IMR-90 (cell line): Measurements from ENCODE around the gene DNM1. TPM values are rescaled to one million over a fixed set of nuclear protein-coding genes. Genes with fewer than 3 reads are reported as not detected.

ENCODE experiments used
- ATAC-seq: fragments of 200-7000 bp; cut with Tn5 transposase; 2 replicates; pipeline ENCODE4 v1.9.1; 2020; ENCODE audit warnings: low read depth, mild to moderate bottlenecking, moderate library complexity
- BruUV-seq: library from RNA; stranded (reverse); fragments of 400-500 nt; replicated peaks from 2 replicates; lab custom pipeline; 2021; lab: Mats Ljungman, UMichigan
- CTCF ChIA-PET: fragments of 300-600 bp; formaldehyde crosslinking; extraction: SDS; loops from one replicate; lab custom pipeline; 2021; ENCODE audit warnings: antibody characterized with exemption; lab: Yijun Ruan, JAX
- POLR2A ChIA-PET: fragments of 300-600 bp; sonication (Branson Sonifier 250); formaldehyde crosslinking; loops from one replicate; lab custom pipeline; 2022; ENCODE audit warnings: antibody characterized with exemption; ENCODE audit not compliant: unreplicated experiment; lab: Charles Lee
- DNase-seq: peaks from one replicate; pipeline ENCODE4 v3.0.0; 2013
- H2AFZ ChIP-seq: replicated peaks from 2 replicates; pipeline ENCODE3; 2013; ENCODE audit warnings: low read length, mild to moderate bottlenecking; ENCODE audit not compliant: poor library complexity
- H2AK5ac ChIP-seq: 2 replicates; pipeline ENCODE4 v1.6.1; 2013; ENCODE audit warnings: low read depth, low read length, inconsistent platforms
- H2AK9ac ChIP-seq: replicated peaks from 2 replicates; pipeline ENCODE3; 2013; ENCODE audit warnings: mild to moderate bottlenecking, low read depth, low read length, moderate library complexity; ENCODE audit not compliant: poor library complexity
- H2BK120ac ChIP-seq: 2 replicates; pipeline ENCODE4 v1.6.1; 2013; ENCODE audit warnings: low read depth, low read length, inconsistent platforms
- H2BK15ac ChIP-seq: 3 replicates; pipeline ENCODE4 v1.6.1; 2013; ENCODE audit warnings: low read depth, low read length, inconsistent platforms
- H2BK20ac ChIP-seq: 2 replicates; pipeline ENCODE4 v1.6.1; 2013; ENCODE audit warnings: low read depth, mild to moderate bottlenecking, inconsistent platforms, low read length, moderate library complexity
- H2BK5ac ChIP-seq: 2 replicates; pipeline ENCODE4 v1.6.1; 2013; ENCODE audit warnings: mild to moderate bottlenecking, low read depth, low read length, inconsistent platforms; ENCODE audit not compliant: poor library complexity, severe bottlenecking
- H3K14ac ChIP-seq: replicated peaks from 2 replicates; pipeline ENCODE4 v1.6.1; 2013; ENCODE audit warnings: low read depth, low read length, inconsistent platforms
- H3K18ac ChIP-seq: 2 replicates; pipeline ENCODE4 v1.6.1; 2013; ENCODE audit warnings: low read depth, low read length, control low read depth
- H3K23ac ChIP-seq: 2 replicates; pipeline ENCODE4 v1.6.1; 2013; ENCODE audit warnings: low read depth, low read length, inconsistent platforms
- H3K27ac ChIP-seq: 2 replicates; pipeline ENCODE4 v1.5.1; 2013; ENCODE audit warnings: mild to moderate bottlenecking, control low read depth, low read length; ENCODE audit not compliant: insufficient read depth
- H3K27me3 ChIP-seq: 2 replicates; pipeline ENCODE4 v1.6.1; 2013; ENCODE audit warnings: low read length; ENCODE audit not compliant: control insufficient read depth, insufficient read depth
- H3K36me3 ChIP-seq: 2 replicates; pipeline ENCODE4 v1.6.1; 2013; ENCODE audit warnings: low read length, mixed read lengths; ENCODE audit not compliant: control insufficient read depth, insufficient read depth
- H3K4ac ChIP-seq: 2 replicates; pipeline ENCODE4 v1.6.1; 2013; ENCODE audit warnings: low read depth, low read length, inconsistent platforms
- H3K4me1 ChIP-seq: 2 replicates; pipeline ENCODE4 v1.6.1; 2013; ENCODE audit warnings: low read length, mixed read lengths; ENCODE audit not compliant: control insufficient read depth, insufficient read depth
- H3K4me2 ChIP-seq: 2 replicates; pipeline ENCODE4 v1.6.1; 2013; ENCODE audit warnings: low read depth, mild to moderate bottlenecking, control low read depth, low read length, moderate library complexity
- H3K4me3 ChIP-seq: 2 replicates; pipeline ENCODE4 v1.5.1; 2013; ENCODE audit warnings: low read depth, mild to moderate bottlenecking, control low read depth, low read length, moderate library complexity; ENCODE audit not compliant: insufficient read depth
- H3K56ac ChIP-seq: 2 replicates; pipeline ENCODE4 v1.6.1; 2013; ENCODE audit warnings: low read length, inconsistent platforms; ENCODE audit not compliant: insufficient read depth; ENCODE audit errors: extremely low read depth
- H3K79me1 ChIP-seq, 2 experiments: 2 replicates each; pipeline ENCODE4 v1.6.1; 2013; ENCODE audit warnings: low read length in 2 of 2, inconsistent platforms in 1 of 2, low read depth in 1 of 2
- H3K9ac ChIP-seq: 2 replicates; pipeline ENCODE4 v1.6.1; 2013; ENCODE audit warnings: low read depth, low read length, control low read depth
- H3K9me1 ChIP-seq: 2 replicates; pipeline ENCODE4 v1.6.1; 2013; ENCODE audit warnings: low read length, inconsistent platforms; ENCODE audit not compliant: insufficient read depth
- H3K9me3 ChIP-seq: 2 replicates; pipeline ENCODE4 v1.6.1; 2013; ENCODE audit warnings: low read length; ENCODE audit not compliant: control insufficient read depth, insufficient read depth
- H4K20me1 ChIP-seq: 2 replicates; pipeline ENCODE4 v1.6.1; 2013; ENCODE audit warnings: low read length, inconsistent platforms; ENCODE audit not compliant: insufficient read depth
- H4K5ac ChIP-seq: 2 replicates; pipeline ENCODE4 v1.6.1; 2013; ENCODE audit warnings: mild to moderate bottlenecking, low read depth, low read length, control low read depth
- H4K8ac ChIP-seq, 2 experiments: 2 replicates each; pipeline ENCODE4 v1.6.1; 2013; ENCODE audit warnings: low read depth in 2 of 2, low read length in 2 of 2, control low read depth in 1 of 2, inconsistent platforms in 1 of 2
- H4K91ac ChIP-seq: 2 replicates; pipeline ENCODE4 v1.6.1; 2013; ENCODE audit warnings: low read depth, low read length, inconsistent platforms; ENCODE audit not compliant: insufficient read depth
- BHLHE40 ChIP-seq: fragments of 150-350 bp; IDR thresholded peaks from 2 replicates; pipeline ENCODE4 v1.6.1; 2016; ENCODE audit warnings: mild to moderate bottlenecking, low read depth, low read length
- CEBPB ChIP-seq: IDR thresholded peaks from 2 replicates; pipeline ENCODE4 v1.6.1; 2012; ENCODE audit warnings: low read depth, low read length, improper control_type of control experiment
- CTCF ChIP-seq: conservative IDR thresholded peaks from 2 replicates; pipeline ENCODE4 v1.5.1; 2012; ENCODE audit warnings: mild to moderate bottlenecking, low read depth, low read length, improper control_type of control experiment
- ELK1 ChIP-seq: fragments of 150-350 bp; IDR thresholded peaks from 2 replicates; pipeline ENCODE4 v1.6.1; 2016; ENCODE audit warnings: low read depth, mild to moderate bottlenecking, low read length, moderate library complexity, borderline replicate concordance
- MXI1 ChIP-seq: IDR thresholded peaks from 2 replicates; pipeline ENCODE4 v1.6.1; 2012; ENCODE audit warnings: low read depth, mild to moderate bottlenecking, low read length, moderate library complexity, borderline replicate concordance
- RAD21 ChIP-seq: IDR thresholded peaks from 2 replicates; pipeline ENCODE4 v1.6.1; 2012; ENCODE audit warnings: low read length, improper control_type of control experiment
- RCOR1 ChIP-seq: IDR thresholded peaks from 2 replicates; pipeline ENCODE4 v1.6.1; 2012; ENCODE audit warnings: mild to moderate bottlenecking, low read length, improper control_type of control experiment; ENCODE audit not compliant: insufficient replicate concordance
- RFX5 ChIP-seq: IDR thresholded peaks from 2 replicates; pipeline ENCODE4 v1.8.0; 2012; ENCODE audit warnings: low read depth, mild to moderate bottlenecking, low read length, moderate library complexity
- SMC3 ChIP-seq: fragments of 150-350 bp; IDR thresholded peaks from 2 replicates; pipeline ENCODE4 v1.6.1; 2016; ENCODE audit warnings: low read depth, mild to moderate bottlenecking, antibody characterized with exemption, low read length, moderate library complexity
- USF2 ChIP-seq: fragments of 150-350 bp; IDR thresholded peaks from 2 replicates; pipeline ENCODE4 v1.6.1; 2017; ENCODE audit warnings: mild to moderate bottlenecking, antibody characterized with exemption, low read length, low read depth
- WGBS, 2 experiments: methylation state at CpG; one replicate each; pipeline versions ENCODE4 v1.1.5 to v1.1.7; 2013; ENCODE audit warnings: missing lambda C conversion rate in 2 of 2; ENCODE audit not compliant: insufficient read length in 1 of 2; ENCODE audit errors: extremely low coverage in 2 of 2; 5-methylcytosine and 5-hydroxymethylcytosine counted together
- dilution Hi-C: fragments of 300-500 bp; cut with HindIII; formaldehyde crosslinking; loops from one replicate; pipeline ENCODE4 v1.14.3; 2018; ENCODE audit warnings: low sequenced_read_pairs; ENCODE audit not compliant: unreplicated experiment
- in situ Hi-C: fragments of 300-500 bp; cut with MboI; formaldehyde crosslinking; loops from 3 replicates; pipeline ENCODE4 v1.14.3; 2019; ENCODE audit warnings: low sequenced_read_pairs, inconsistent platforms, mixed read lengths
- intact Hi-C: fragments of 100-400 bp; cut with micrococcal nuclease; formaldehyde crosslinking; loops from 2 replicates; pipeline ENCODE4 v1.10.0; 2022
- polyA plus RNA-seq, 3 experiments: library from polyadenylated mRNA; depleted of rRNA; stranded (reverse); fragments of >200 nt; gene quantifications; 2 replicates each; pipeline ENCODE4 v1.2.3, GENCODE V29; 2012; ENCODE audit warnings: low replicate concordance in 1 of 3
- total RNA-seq: library from RNA; depleted of rRNA; stranded (reverse); fragments of >200 nt; gene quantifications from 2 replicates; pipeline ENCODE4 v1.2.3, GENCODE V29; 2012

The DNM1 gene
- total and polyA plus RNA-seq, 2 of the 4 experiments (the other 2 are of a cell fraction) = 13.6 to 17.7 TPM

- TF ChIP-seq USF2 = no peak
- TF ChIP-seq CEBPB = no peak
- TF ChIP-seq SMC3 = no peak
- TF ChIP-seq RCOR1 = no peak
- TF ChIP-seq ELK1 = no peak
- no peak for TF ChIP-seq CTCF
- no peak for TF ChIP-seq RFX5
- no peak for TF ChIP-seq BHLHE40
- no peak for TF ChIP-seq MXI1
- TF ChIP-seq RAD21 = no peak
- Histone ChIP-seq H3K4me1 (no peaks in the 10 kb centered on the region), H2BK5ac (no peak overlapping the region), H4K20me1 (no peaks in the 10 kb centered on the region), H4K8ac (no peak overlapping the region), H2AK9ac (no peak overlapping the region), H2AFZ (no peak overlapping the region), H3K4me2 (no peak overlapping the region), H3K79me1 (no peaks in the 10 kb centered on the region), H3K56ac (no peak overlapping the region), H3K9me1 (no peaks in the 10 kb centered on the region), H3K27ac (no peak overlapping the region), H2BK15ac (no peak overlapping the region), H3K23ac (no peak overlapping the region), H4K91ac (no peak overlapping the region), H3K27me3 (no peaks in the 10 kb centered on the region), H3K9me3 (no peaks in the 10 kb centered on the region), H2BK120ac (no peak overlapping the region), H3K36me3 (0 out of 2 replicates have a peak, but pooled peaks cover 2% of the 10 kb centered on the region), H2AK5ac (0 out of 2 replicates have a peak overlapping the region, but pooled peaks have one; percentile 24), H3K4ac (no peak overlapping the region), H3K9ac (no peak overlapping the region), H4K5ac (no peak overlapping the region), H3K14ac (no peak overlapping the region), H3K18ac (no peak overlapping the region), H2BK20ac (no peak overlapping the region), H3K4me3 (no peak overlapping the region)
- BruUV-seq = no TSS peak
- no CpG with 5 or more reads among the region's 5 CpGs for WGBS, 2 experiments
- POLR2A ChIA-PET = no interaction called here
- ATAC-seq (no peak), DNase-seq (no peak)
- in situ Hi-C loops = no loop called here
- dilution Hi-C loops = no loop called here
- intact Hi-C loops = no loop called here
- CTCF ChIA-PET = no interaction called here
Observed at GRCh38 chr9:128226412-128226801, 23.2 kb downstream of the DNM1 start.
